ENCODE data around the gene DYNLRB2. TPM values are rescaled to one million over a fixed set of nuclear protein-coding genes. Genes with fewer than 3 reads are reported as not detected.

The DYNLRB2 gene
- polyA plus RNA-seq, 1 donor from 2014 or later, result not detected

GRCh38 chr16:80507538-80507937, 33.3 kb upstream of the DYNLRB2 start:
- no peak for TF ChIP-seq POLR2AphosphoS5 (IDR thresholded peaks at IDR 0.05)
- no peak for TF ChIP-seq TAF1 (IDR thresholded peaks at IDR 0.05; ENCODE audit: low read depth)
- TF ChIP-seq EP300 (conservative IDR thresholded peaks at IDR 0.05; ENCODE audit: poor library complexity, severe bottlenecking), result no peak
- no peak for TF ChIP-seq REST (IDR thresholded peaks at IDR 0.05; ENCODE audit: borderline replicate concordance)
- TF ChIP-seq EZH2 (IDR thresholded peaks at IDR 0.05; ENCODE audit: borderline replicate concordance, insufficient read depth, low read length, poor library complexity, severe bottlenecking), result no peak
- no peak for TF ChIP-seq SMC3 (conservative IDR thresholded peaks at IDR 0.05; ENCODE audit: poor library complexity)
- TF ChIP-seq MXI1 (conservative IDR thresholded peaks at IDR 0.05; ENCODE audit: poor library complexity, severe bottlenecking), result no peak
- no peak for TF ChIP-seq CTCF (IDR thresholded peaks at IDR 0.05; ENCODE audit: poor library complexity, severe bottlenecking)
- TF ChIP-seq RAD21 (conservative IDR thresholded peaks at IDR 0.05), result no peak
- Histone ChIP-seq H3K4me2 (ENCODE audit: low read length) (no peak overlapping the region), H3K9ac (ENCODE audit: low read length) (no peak overlapping the region)

GRCh38 chr16:80509872-80510271, 30.9 kb upstream of the DYNLRB2 start:
- no peaks in the 10 kb centered on the region for H3K36me3 ChIP-seq (ENCODE audit: insufficient read depth, low read length)
- H3K4me2 ChIP-seq (ENCODE audit: low read length), result no peak overlapping the region
- TF ChIP-seq CTCF (IDR thresholded peaks at IDR 0.05; ENCODE audit: poor library complexity, severe bottlenecking) (no peak), REST (IDR thresholded peaks at IDR 0.05; ENCODE audit: borderline replicate concordance) (no peak), EP300 (conservative IDR thresholded peaks at IDR 0.05; ENCODE audit: poor library complexity, severe bottlenecking) (no peak), EZH2 (IDR thresholded peaks at IDR 0.05; ENCODE audit: borderline replicate concordance, insufficient read depth, low read length, poor library complexity, severe bottlenecking) (no peak)
- H4K20me1 ChIP-seq (ENCODE audit: insufficient read depth), result no peaks in the 10 kb centered on the region
- no peaks in the 10 kb centered on the region for H3F3A ChIP-seq (ENCODE audit: insufficient read depth, low read length, poor library complexity, severe bottlenecking)
- H3K9me2 ChIP-seq (ENCODE audit: insufficient read depth, low read length), result no peaks in the 10 kb centered on the region
- no peak overlapping the region for H2AFZ ChIP-seq (ENCODE audit: low read depth, low read length)
- H3K4me3 ChIP-seq (ENCODE audit: low read length), result no peak overlapping the region
- no peaks in the 10 kb centered on the region for H3K9me3 ChIP-seq (ENCODE audit: low read length)
- no peaks in the 10 kb centered on the region for H3K27me3 ChIP-seq (ENCODE audit: insufficient read depth, low read depth, low read length)
- no peak overlapping the region for H3K27ac ChIP-seq (ENCODE audit: low read length)
- no peaks in the 10 kb centered on the region for H3K79me2 ChIP-seq (replicated peaks; ENCODE audit: insufficient read depth, low read length)
- H3K9ac ChIP-seq (ENCODE audit: low read length), result no peak overlapping the region

More at GRCh38 chr16:80507538-80507937, 33.3 kb upstream of the DYNLRB2 start:
- no peak overlapping the region for H3K4me3 ChIP-seq (ENCODE audit: low read length)
- H3K27me3 ChIP-seq (ENCODE audit: insufficient read depth, low read depth, low read length), result no peaks in the 10 kb centered on the region
- H3F3A ChIP-seq (ENCODE audit: insufficient read depth, low read length, poor library complexity, severe bottlenecking), result no peaks in the 10 kb centered on the region
- H3K79me2 ChIP-seq (replicated peaks; ENCODE audit: insufficient read depth, low read length), result no peaks in the 10 kb centered on the region
- H4K20me1 ChIP-seq (ENCODE audit: insufficient read depth), result no peaks in the 10 kb centered on the region
- H3K9me2 ChIP-seq (ENCODE audit: insufficient read depth, low read length), result no peaks in the 10 kb centered on the region
- no peak overlapping the region for H3K27ac ChIP-seq (ENCODE audit: low read length)
- H3K36me3 ChIP-seq (ENCODE audit: insufficient read depth, low read length), result no peaks in the 10 kb centered on the region
- H3K9me3 ChIP-seq (ENCODE audit: low read length), result no peaks in the 10 kb centered on the region
- no peak overlapping the region for H2AFZ ChIP-seq (ENCODE audit: low read depth, low read length)

Data from neural cell (in vitro differentiated cells).